A673 (cell line): ENCODE data around the gene RABL6.
"Not testable (repeated sequence)": the region's sequence is repeated elsewhere in the genome, so short reads cannot be mapped to it uniquely, and the experiment has no call there.

Experiments used
- CTCF ChIP-seq: fragments of 300-800, 200-600 bp; sonication (generic); conservative IDR thresholded peaks from 2 replicates; pipeline ENCODE4 v1.5.1; 2017; ENCODE audit warnings: low read depth, mild to moderate bottlenecking, antibody characterized with exemption, low read length, moderate library complexity, mixed read lengths
- EZH2 ChIP-seq: fragments of 200-600 bp; sonication (generic); IDR thresholded peaks from 2 replicates; pipeline ENCODE4 v1.6.1; 2017; ENCODE audit warnings: borderline replicate concordance, low read depth, mild to moderate bottlenecking, mixed read lengths, antibody characterized with exemption, low read length; ENCODE audit not compliant: poor library complexity, severe bottlenecking

DNA sequence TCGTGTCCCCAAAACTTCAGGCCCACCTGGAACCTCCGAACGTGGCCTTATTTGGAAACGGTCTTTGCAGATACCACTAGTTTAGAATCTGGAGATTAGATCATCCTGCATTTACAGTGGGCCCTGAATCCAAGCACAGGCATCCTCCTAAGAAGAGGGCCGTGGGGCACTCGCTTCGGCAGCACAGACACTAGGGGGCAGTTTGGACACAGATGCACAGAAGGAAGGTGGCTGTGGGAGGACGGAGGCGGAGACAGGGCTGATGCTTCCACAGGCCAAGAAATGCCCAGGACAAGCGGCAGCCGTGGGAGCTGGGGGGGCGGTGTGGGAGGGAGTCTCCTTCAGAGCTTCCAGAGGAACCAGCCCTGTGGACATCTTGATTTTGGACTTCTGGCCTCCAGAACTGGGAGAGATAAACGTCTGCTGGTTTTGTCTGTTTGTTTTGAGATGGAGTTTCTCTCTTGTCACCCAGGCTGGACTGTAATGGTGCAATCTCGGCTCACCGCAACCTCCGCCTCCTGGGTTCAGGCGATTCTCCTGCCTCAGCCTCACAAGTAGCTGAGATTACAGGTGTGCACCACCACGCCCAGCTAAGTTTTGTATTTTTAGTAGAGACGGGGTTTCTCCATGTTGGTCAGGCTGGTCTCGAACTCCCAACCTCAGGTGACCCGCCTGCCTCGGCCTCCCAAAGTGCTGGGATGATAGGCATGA lies 46.8 kb upstream of the RABL6 start:
- TF ChIP-seq CTCF = peak; percentile 81
- TF ChIP-seq EZH2 = not testable (repeated sequence)
